ENCODE results near the gene PSMB5.

DNA sequence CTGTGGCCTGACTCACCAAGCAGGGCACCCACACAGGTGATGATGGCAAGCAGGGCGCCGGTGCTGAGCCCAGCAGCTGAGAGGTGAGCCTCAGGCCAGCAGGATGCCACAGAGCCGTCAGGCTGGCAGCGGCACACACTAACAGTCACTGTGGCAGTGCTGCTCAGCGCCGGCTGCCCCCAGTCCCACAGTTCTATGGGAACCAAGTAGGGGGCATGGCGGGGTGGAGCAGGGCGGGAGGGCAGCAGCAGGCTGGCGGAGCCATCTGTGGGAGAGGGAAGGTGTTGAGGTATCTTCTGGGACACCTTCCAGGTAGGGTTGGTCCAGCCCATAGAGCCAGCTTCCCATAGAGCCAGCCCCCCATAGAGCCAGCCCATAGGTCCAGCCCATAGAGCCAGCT, 14.3 kb upstream of the PSMB5 start:
- TF ChIP-seq, protein P1, sequence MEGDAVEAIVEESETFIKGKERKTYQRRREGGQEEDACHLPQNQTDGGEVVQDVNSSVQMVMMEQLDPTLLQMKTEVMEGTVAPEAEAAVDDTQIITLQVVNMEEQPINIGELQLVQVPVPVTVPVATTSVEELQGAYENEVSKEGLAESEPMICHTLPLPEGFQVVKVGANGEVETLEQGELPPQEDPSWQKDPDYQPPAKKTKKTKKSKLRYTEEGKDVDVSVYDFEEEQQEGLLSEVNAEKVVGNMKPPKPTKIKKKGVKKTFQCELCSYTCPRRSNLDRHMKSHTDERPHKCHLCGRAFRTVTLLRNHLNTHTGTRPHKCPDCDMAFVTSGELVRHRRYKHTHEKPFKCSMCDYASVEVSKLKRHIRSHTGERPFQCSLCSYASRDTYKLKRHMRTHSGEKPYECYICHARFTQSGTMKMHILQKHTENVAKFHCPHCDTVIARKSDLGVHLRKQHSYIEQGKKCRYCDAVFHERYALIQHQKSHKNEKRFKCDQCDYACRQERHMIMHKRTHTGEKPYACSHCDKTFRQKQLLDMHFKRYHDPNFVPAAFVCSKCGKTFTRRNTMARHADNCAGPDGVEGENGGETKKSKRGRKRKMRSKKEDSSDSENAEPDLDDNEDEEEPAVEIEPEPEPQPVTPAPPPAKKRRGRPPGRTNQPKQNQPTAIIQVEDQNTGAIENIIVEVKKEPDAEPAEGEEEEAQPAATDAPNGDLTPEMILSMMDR (IDR thresholded peaks at IDR 0.05) = no peak
- no peak for TF ChIP-seq EP300 (IDR thresholded peaks at IDR 0.05)
